Stimulated activated CD4-positive, alpha-beta T cell treated with anti-CD3 and anti-CD28 coated beads, TNF-alpha, amount 100 ng/mL, for 48 hours (primary cell): ENCODE measurements around the gene OR6C2.
"Not testable (repeated sequence)": the region's sequence is repeated elsewhere in the genome, so short reads cannot be mapped to it uniquely, and the experiment has no call there.

Experiments used
- DNase-seq, 3 donors: peaks; one replicate each; pipeline ENCODE4 v3.0.0-alpha.2; 2020; ENCODE audit warnings: low read depth in 3 of 3

The OR6C2 gene

GRCh38 chr12:55472264-55472663, 28.4 kb downstream of the OR6C2 start:
- no peak for DNase-seq

GRCh38 chr12:55479136-55479535, 35.3 kb downstream of the OR6C2 start:
- not testable (repeated sequence) for DNase-seq

- DNase-seq: not testable (repeated sequence)
These were observed 40.4 kb downstream of the OR6C2 start for GRCh38 chr12:55484284-55484683.

GRCh38 chr12:55492078-55492477, 48.2 kb downstream of the OR6C2 start, which contains the start of gene OR6C68:
OR6C68 (plus strand) TSS chr12:55492378; CDS start chr12:55492378, 0 bp downstream.
- no peak for DNase-seq

- no peak for DNase-seq
These were observed 51.6 kb downstream of the OR6C2 start for GRCh38 chr12:55495490-55495889.

- no peak for DNase-seq
These were observed 55.4 kb downstream of the OR6C2 start for GRCh38 chr12:55499231-55499630.

GRCh38 chr12:55499810-55500252, 56.0 kb downstream of the OR6C2 start:
- no peak for DNase-seq

- no peak for DNase-seq
These were observed 57.7 kb downstream of the OR6C2 start for GRCh38 chr12:55501601-55502000.
